HG02943 (cell line): ENCODE data around the gene PRPF19.

Source experiments
- ATAC-seq: cut with Tn5 transposase; IDR thresholded peaks from one replicate; pipeline ENCODE4 v1.9.1; 2021; ENCODE audit warnings: mild to moderate bottlenecking, low read depth, moderate library complexity; ENCODE audit not compliant: unreplicated experiment

PRPF19 gene

GRCh38 chr11:60878245-60879101 is 27.9 kb downstream of the PRPF19 start:
- ATAC-seq: no peak

- ATAC-seq: no peak
Observed at GRCh38 chr11:60876168-60876485, 30.3 kb downstream of the PRPF19 start.

GRCh38 chr11:60875366-60876167 is 30.8 kb downstream of the PRPF19 start:
- ATAC-seq: no peak

GRCh38 chr11:60874421-60875365 is 31.7 kb downstream of the PRPF19 start:
- no peak for ATAC-seq

- ATAC-seq: no peak
Observed at GRCh38 chr11:60873533-60873932, 32.9 kb downstream of the PRPF19 start.

GRCh38 chr11:60872961-60873524 is 33.3 kb downstream of the PRPF19 start:
- ATAC-seq: no peak

- ATAC-seq: no peak
Observed at GRCh38 chr11:60872124-60872960, 34.0 kb downstream of the PRPF19 start.

- no peak for ATAC-seq
Observed at GRCh38 chr11:60871378-60872061, 34.9 kb downstream of the PRPF19 start.

- ATAC-seq: no peak
Observed at GRCh38 chr11:60870733-60871377, 35.5 kb downstream of the PRPF19 start.

GRCh38 chr11:60870276-60870675 is 36.1 kb downstream of the PRPF19 start:
- no peak for ATAC-seq

- no peak for ATAC-seq
Observed at GRCh38 chr11:60869451-60869825, 36.9 kb downstream of the PRPF19 start.

GRCh38 chr11:60868682-60869450 is 37.5 kb downstream of the PRPF19 start:
- ATAC-seq: no peak

GRCh38 chr11:60867871-60868681 is 38.3 kb downstream of the PRPF19 start:
- ATAC-seq: no peak

- no peak for ATAC-seq
Observed at GRCh38 chr11:60866911-60867870, 39.2 kb downstream of the PRPF19 start, which contains the start of gene ZP1. TSS of gene ZP1 (plus strand) at chr11:60867542. CDS start at chr11:60867562, 20 bp downstream.

- ATAC-seq: no peak
Observed at GRCh38 chr11:60864856-60865513, 41.4 kb downstream of the PRPF19 start.
